Inferior parietal cortex (tissue), 1 donor: ENCODE results near the gene FKBP10.
A peak's percentile ranks its signal among the peaks of the same experiment; 100 is the strongest.
"Not testable (repeated sequence)": the region's sequence is repeated elsewhere in the genome, so short reads cannot be mapped to it uniquely, and the experiment has no call there.

Source experiments
- DNase-seq: peaks from one replicate; pipeline ENCODE4 v3.0.0-alpha.2; 2016; ENCODE audit errors: extremely low spot score

The FKBP10 gene, protein sequence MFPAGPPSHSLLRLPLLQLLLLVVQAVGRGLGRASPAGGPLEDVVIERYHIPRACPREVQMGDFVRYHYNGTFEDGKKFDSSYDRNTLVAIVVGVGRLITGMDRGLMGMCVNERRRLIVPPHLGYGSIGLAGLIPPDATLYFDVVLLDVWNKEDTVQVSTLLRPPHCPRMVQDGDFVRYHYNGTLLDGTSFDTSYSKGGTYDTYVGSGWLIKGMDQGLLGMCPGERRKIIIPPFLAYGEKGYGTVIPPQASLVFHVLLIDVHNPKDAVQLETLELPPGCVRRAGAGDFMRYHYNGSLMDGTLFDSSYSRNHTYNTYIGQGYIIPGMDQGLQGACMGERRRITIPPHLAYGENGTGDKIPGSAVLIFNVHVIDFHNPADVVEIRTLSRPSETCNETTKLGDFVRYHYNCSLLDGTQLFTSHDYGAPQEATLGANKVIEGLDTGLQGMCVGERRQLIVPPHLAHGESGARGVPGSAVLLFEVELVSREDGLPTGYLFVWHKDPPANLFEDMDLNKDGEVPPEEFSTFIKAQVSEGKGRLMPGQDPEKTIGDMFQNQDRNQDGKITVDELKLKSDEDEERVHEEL

DNA sequence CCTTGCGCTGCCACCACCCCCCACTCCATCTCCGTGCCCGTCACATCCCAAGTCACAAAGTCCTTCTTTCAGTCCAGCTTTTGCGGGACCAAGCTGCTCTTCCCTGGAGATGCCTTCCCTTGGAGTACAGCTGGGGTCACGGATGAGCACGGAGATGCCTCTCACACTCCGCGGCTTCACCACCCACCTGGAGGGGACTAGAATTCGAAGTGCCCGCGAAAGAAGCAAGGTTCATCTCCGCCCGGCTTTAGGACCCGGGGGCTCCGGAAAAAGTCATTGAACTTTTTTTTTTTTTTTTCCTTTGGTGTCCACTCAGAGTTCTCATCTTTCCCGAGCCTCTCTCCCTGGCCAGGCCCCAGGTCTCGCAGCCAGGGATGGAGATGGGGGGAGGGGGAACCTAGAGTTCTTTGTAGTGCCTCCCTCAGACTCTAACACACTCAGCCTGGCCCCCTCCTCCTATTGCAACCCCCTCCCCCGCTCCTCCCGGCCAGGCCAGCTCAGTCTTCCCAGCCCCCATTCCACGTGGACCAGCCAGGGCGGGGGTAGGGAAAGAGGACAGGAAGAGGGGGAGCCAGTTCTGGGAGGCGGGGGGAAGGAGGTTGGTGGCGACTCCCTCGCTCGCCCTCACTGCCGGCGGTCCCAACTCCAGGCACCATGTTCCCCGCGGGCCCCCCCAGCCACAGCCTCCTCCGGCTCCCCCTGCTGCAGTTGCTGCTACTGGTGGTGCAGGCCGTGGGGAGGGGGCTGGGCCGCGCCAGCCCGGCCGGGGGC lies at the start of gene FKBP10:
FKBP10 (plus strand) TSS at position 624 of the 771 bp plus-strand sequence; CDS start at position 655, 31 bp downstream.
- peak; percentile 31 for DNase-seq

GRCh38 chr17:41763327-41763726 lies 49.5 kb upstream of the FKBP10 start:
- no peak for DNase-seq

DNA sequence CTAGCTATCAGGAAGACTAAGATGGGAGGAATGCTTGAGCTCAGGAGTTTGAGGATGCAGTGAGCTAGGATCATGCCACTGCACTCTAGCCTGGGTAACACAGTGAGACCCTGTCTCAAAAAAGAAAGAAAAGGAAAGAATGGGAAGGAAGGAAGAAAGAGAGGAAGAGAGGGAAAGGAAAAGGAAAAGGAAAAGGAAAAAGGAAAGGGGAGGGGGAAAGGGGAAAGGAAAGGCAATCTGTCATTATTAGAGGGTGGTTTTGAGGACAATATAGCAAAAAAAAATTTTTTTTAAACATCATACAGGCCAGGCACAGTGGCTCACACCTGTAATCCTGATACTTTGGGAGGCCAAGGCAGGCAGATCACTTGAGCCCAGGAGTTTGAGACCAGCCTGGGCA lies 46.7 kb upstream of the FKBP10 start:
- no peak for DNase-seq

DNA sequence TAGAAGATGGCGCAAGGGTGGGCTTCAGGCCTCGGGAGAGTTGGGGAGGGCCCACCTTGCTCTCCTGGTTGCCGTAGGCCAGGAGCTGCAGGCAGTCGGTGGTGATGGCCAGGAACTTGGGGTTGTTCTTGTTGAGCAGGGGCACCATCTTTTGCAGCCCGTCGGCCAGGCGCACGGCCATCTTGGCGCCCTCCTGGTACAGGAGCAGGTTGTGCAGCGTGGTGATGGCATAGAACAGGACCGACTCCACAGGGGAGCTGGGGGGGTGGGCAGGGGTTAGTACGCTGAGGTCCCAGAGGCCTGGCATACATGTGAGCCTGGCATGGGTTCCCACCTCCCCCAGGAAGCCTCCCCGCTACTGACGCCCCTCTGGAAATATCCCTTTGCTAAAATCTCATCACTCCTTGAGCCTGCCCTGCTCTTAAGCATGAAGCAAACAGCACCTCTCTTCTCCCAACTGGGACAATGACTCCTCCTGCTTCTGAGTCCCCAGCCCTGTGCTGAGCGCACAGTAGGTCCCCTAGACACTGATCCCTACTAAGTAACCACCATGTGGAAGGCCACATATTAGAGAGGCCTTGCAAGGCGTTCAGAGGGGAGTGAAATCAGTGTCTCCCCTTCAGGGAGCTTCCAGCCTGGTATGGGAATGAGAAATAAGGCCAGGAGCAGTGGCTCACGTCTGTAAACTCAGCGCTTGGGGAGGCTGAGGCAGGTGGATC lies 45.3 kb upstream of the FKBP10 start:
- DNase-seq = no peak

- no peak for DNase-seq
Measured at GRCh38 chr17:41768682-41769288, 44.0 kb upstream of the FKBP10 start.

DNA sequence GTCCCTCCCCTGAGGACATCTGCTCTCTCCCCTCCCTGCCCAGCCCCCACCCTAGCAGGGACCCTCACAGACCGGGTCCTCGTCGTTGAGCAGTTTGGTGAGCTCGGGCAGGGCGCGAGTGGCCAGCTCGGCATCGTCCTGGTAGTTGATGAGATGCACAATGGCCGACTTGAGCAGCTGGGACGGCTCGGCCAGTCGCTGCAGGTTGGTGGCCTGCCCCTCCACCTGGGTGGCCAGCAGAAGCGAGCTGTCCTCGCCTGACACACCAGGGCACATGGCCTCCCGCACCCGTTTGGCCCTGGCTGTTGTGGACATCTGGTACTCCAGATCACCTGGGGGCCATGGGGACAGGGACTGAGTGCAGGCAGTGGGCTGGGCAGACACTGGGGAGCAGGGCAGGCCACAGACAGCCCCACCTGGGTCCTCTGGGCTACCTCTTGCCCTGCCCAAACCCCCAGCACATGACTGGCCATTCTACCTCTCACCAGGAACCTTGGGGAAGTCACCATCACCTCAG lies 43.4 kb upstream of the FKBP10 start:
- DNase-seq = no peak

- no peak for DNase-seq
Measured at GRCh38 chr17:41769985-41770384, 42.8 kb upstream of the FKBP10 start.

DNA sequence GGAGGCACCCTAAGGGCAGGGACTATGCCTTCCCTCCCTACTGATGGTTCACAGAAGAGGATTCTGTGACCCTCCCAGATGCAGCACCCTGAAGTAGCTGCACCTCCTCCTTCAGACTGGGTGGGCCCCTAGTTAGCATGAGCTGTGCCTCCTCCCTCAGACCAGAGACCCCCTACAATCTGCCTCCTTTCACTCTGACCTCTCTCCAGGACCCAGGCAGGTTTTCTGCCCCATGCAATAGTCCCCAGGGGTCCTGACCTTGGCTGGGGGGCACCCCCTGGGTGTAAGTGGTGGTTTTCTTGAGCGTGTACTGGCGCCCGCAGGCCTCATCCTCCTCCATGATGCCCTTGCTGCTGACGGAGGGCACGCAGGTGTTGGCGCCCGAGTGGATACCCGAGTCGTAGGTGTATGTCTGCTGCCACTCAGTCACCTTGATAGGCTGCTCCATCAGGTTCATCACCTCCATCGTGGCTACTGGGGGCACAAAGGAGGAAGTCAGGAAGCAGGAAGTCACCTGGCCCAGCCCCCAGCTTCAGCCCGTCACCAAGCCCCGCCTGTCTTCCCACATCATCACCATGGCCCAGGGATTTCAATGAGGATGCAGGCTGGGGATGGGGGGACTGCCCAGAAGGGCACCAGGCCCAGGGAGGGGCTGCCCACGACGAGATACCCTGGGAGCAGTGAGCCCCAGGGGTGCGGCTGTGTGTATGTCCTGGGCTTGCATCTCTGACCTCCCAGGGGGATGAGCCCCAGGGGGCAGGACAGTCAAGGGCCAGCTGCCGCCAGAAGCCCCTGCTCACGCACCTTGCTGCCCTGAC lies 41.2 kb upstream of the FKBP10 start:
- no peak for DNase-seq

- DNase-seq = no peak
Measured at GRCh38 chr17:41772218-41772585, 40.6 kb upstream of the FKBP10 start.

GRCh38 chr17:41772586-41773189 lies 40.1 kb upstream of the FKBP10 start:
- no peak for DNase-seq

DNA sequence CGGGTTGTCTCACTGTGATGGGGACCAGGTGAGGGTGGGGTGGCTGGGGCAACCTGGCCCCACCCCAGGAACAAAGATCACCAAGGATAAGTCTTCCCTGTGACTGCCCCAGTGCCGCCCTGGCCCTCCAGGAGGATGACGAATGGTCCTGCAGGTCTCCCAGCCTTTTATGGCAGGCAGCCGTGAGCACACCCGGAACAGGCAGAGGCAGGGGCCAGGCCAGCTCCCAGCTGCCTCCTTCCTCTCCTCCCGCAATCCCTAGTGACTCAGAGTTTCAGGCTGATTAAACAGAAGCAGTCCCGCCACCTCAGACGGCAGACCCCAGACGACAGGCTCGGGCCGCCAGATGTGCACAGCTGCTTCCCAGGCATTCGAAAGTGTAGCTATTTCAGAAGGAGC lies 39.6 kb upstream of the FKBP10 start:
- no peak for DNase-seq

DNA sequence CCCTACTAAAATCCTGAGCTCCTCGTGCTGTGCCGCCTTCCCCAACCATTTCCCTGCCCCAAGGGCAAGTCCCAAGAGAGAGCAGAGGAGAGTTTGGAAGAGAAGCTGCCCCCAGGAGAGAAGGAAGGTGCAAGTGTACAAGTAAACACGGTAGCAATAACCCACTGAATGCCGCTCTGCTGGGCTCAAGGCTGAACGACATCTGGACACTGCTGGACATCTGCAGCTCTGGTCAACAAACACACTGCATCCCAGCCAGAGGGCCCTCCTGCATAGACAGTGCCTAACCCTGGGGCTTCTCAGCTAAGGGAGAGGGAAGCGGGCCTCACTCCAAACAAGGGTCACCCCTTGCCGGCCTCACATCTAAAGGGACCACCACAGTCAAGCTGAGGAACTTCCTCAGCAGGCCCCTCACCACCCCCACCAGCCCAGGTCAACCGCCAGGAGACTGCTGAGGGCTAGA lies 39.0 kb upstream of the FKBP10 start:
- no peak for DNase-seq

GRCh38 chr17:41775394-41776226 lies 37.2 kb upstream of the FKBP10 start:
- DNase-seq = peak; percentile 60

DNA sequence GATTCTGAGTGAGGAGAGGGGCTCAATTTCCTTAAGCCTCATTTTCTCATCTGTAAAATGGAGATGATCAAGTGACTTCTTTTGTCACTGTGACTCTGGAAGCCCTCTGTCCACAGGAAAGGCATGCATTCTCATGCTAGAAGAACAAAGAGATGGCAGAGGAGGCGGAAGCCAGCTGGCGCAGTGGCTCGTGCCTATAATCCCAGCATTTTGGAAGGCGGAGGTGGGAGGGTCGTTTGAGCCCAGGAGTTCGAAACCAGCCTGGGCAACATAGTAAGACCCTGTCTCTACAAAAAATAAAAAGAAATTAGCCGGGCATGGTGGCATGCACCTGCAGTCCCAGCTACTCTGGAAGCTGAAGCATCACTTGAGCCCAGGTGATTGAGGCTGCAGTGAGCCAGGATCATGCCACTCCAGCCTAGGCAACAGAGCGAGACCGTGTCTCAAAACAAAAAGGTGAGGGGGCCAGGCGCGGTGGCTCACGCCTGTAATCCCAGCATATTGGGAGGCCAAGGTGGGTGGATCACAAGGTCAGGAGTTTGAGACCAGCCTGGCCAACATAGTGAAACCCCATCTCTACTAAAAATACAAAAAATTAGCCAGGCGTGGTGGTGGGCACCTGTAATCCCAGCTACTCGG lies 36.4 kb upstream of the FKBP10 start:
- not testable (repeated sequence) for DNase-seq

- no peak for DNase-seq
Measured at GRCh38 chr17:41777157-41777573, 35.6 kb upstream of the FKBP10 start.

DNA sequence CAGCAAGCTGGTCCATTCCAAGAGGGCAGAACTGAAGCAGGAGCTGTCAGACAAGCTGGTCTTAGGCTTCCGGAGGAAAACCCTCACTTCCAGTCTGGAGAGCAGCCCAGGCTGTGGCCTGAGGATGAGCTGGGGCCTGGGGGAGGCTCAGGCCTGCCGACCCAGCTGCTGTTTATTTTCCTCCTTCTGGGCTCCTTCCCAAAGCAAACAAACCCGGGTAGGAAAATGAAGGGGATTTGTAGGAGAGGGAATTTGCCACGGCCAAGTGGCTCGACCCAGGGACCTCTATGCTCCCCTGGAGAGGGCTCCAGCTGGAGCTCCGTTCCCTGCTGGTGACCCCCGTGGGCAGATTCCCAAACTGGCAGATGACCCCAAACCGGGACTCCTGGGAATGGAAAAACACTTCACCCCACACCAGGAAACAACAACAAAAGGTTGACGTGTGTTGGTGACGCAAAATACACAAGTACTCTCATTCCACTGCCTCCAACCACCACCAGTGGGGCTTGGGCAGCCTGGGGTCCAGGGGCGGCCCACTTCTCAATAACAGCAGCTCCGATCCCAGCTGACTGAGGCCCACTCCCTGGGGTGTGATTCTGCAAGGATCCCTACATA lies 35.1 kb upstream of the FKBP10 start:
- no peak for DNase-seq

DNA sequence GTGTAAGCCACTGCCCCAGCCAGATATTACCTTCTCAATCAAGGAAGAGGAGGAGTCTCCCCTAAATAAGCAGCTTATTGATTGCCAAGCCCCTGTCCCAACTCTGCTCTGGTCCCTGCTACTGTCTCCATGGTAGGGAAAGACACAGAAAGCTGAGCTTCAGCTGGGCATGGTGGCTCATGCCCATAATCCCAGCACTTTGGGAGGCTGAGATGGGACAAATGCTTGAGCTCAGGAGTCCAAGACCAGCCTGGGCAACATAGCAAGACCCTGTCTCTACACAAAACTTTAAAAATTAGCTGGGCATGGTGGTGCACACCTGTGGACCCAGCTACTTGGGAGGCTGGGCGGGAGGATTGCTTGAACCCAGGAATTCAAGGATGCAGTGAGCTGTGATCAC lies 32.9 kb upstream of the FKBP10 start:
- DNase-seq = no peak
